GM19328 (cell line): Measurements from ENCODE around the gene SYS1.

Experiments
- ATAC-seq: cut with Tn5 transposase; IDR thresholded peaks from one replicate; pipeline ENCODE4 v1.9.1; 2021; ENCODE audit warnings: mild to moderate bottlenecking, moderate library complexity; ENCODE audit not compliant: unreplicated experiment

The SYS1 gene

DNA sequence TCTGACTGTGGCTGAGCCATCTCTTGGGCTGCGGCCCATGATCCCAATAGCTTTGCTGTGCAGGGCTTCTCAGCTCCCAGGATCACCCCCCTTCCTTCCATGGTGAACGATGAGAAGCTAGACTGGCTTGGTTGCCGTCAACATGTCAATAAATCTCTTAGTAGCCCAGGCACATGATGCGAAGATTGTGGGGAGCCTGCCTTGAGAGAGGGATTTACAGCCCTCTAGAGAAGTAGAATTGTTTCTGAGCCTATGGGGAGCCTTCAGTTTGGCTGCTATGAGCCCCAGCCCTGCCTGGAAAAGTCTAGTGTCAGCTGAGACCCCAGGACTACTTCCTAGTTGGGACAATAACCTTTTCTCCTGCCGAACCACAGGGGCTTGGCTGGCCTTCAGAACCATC, 49.7 kb downstream of the SYS1 start:
- no peak for ATAC-seq

- no peak for ATAC-seq
Measured at GRCh38 chr20:45413479-45413878, 50.5 kb downstream of the SYS1 start.

GRCh38 chr20:45415822-45416637, 53.1 kb downstream of the SYS1 start, which contains the start of gene PIGT:
PIGT (plus strand) TSS chr20:45416141; CDS start chr20:45416157, 16 bp downstream.
- ATAC-seq, result peak; percentile 71

DNA sequence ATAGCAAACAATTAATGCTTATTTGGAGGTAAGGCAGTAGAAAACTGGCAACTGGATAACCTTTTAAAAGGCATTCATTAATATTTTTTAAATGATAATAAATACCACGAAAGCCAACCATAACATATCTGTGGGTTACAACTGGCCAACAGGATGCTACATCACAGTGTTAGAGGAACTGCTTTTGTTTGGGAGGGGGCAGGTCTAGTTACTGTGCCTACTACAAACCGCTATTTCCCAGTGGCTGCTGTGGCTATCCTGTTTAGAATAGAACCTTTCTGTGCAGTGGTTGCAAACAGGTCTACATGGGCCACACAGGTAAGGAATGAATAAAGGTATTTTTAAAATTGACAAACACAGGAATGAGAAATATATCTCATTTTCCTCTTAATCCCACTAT, 54.0 kb downstream of the SYS1 start:
- no peak for ATAC-seq
